Immature natural killer cell (primary cell): Measurements from ENCODE around the gene EPB41L5. TPM values are rescaled to one million over a fixed set of nuclear protein-coding genes. Genes with fewer than 3 reads are reported as not detected.

Experiments
- DNase-seq, 3 donors: peaks; one replicate each; pipeline ENCODE4 v3.0.0; 2022; ENCODE audit warnings: mixed read lengths in 1 of 3
- H3K27ac Mint-ChIP-seq, 6 donors: one replicate each; pipeline ENCODE4 v1.8.0; 2020; ENCODE audit warnings: mixed read lengths in 6 of 6, mild to moderate bottlenecking in 5 of 6, inconsistent platforms in 4 of 6, moderate library complexity in 3 of 6
- H3K27me3 Mint-ChIP-seq, 3 donors: one replicate each; pipeline ENCODE4 v1.8.0; 2020 to 2021; ENCODE audit warnings: low read depth in 3 of 3, mild to moderate bottlenecking in 3 of 3, mixed read lengths in 3 of 3, moderate library complexity in 3 of 3, inconsistent platforms in 1 of 3
- H3K36me3 Mint-ChIP-seq, 3 donors: one replicate each; pipeline ENCODE4 v1.8.0; 2020; ENCODE audit warnings: mixed read lengths in 3 of 3, inconsistent platforms in 2 of 3, mild to moderate bottlenecking in 2 of 3
- H3K4me1 Mint-ChIP-seq, 2 donors: one replicate each; pipeline ENCODE4 v1.8.0; 2020; ENCODE audit warnings: inconsistent platforms in 2 of 2, mild to moderate bottlenecking in 2 of 2, mixed read lengths in 2 of 2, moderate library complexity in 1 of 2
- H3K4me3 Mint-ChIP-seq, 5 donors: one replicate each; pipeline ENCODE4 v1.8.0; 2020; ENCODE audit warnings: mild to moderate bottlenecking in 5 of 5, mixed read lengths in 5 of 5, inconsistent platforms in 3 of 5, moderate library complexity in 3 of 5
- H3K9me3 Mint-ChIP-seq, 6 donors: one replicate each; pipeline ENCODE4 v1.8.0; 2020; ENCODE audit warnings: mild to moderate bottlenecking in 6 of 6, mixed read lengths in 6 of 6, inconsistent platforms in 4 of 6, moderate library complexity in 3 of 6
- polyA plus RNA-seq, 3 donors: library from polyadenylated mRNA; unstranded; fragments of 300-500 nt; fragmentation: Illumina TruSeq; gene quantifications; one replicate each; pipeline ENCODE4 v1.2.3, GENCODE V29; 2021

Gene EPB41L5
- polyA plus RNA-seq, 3 donors from 2014 or later = 1.5 to 5.8 (median 4.1) TPM

DNA sequence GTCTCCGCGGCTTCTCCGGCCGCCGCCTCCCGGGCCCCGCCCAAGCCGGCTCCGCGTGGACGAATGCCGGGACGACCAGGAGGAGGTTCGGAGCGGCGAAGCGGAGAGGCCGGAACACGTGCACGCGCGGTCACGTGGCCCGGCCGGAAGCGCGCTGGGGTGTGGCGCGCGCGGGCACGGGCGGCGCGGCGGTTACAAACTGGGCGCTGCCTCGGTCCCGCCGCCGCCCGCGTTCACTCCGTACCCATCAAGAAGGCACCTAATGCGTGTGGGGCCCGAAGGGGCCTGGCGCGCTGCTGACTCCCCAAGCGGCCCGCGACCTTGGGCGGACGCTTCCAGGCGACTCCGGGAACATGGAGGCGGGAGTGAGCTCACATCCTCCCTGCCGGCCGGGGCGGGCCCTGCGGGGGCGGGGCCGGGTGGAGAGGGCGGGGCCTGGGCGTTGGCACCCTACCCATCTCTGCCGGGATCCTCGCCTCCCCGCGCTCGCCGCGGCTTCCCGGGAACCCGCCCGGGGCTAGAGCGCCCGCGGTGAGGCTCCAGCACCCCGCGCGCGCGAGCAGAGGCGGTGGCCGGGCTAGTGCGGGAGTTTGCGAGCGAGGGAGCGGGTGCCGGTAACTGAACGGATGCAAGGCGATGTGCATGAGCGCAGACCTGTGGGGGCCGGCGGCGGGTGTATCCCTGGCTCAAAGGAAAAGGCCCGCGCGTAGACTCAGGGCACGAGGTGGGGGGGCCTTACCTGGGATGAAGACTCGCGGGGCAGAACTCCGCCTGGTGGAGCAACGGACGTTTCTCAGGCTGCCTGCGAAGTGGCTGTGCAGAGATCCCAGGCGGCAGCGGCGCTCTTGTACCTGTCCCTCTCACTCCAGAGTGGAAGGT, 210.4 kb downstream of the EPB41L5 start, which contains the start of gene TMEM185B:
Gene TMEM185B, minus strand, starts transcription at position 367 of the 879 bp plus-strand sequence. CDS start 424 bp downstream, outside the sequence.
- H3K27ac Mint-ChIP-seq = peak within 1 kb of the TSS; percentile 81 to 92 (median 87)
- H3K4me3 Mint-ChIP-seq = peak within 1 kb of the TSS; percentile 84 to 90 (median 87)
- peak; percentile 87 to 91 (median 88) for DNase-seq
- H3K36me3 Mint-ChIP-seq = peaks cover 5 to 10% (median 7%) of the 10 kb centered on the region in 3 donors
- peaks cover 46 to 56% of the 10 kb centered on the region in 2 donors for H3K4me1 Mint-ChIP-seq
- peaks cover 2 to 7% (median 2%) of the 10 kb centered on the region in 3 donors for H3K27me3 Mint-ChIP-seq
- H3K9me3 Mint-ChIP-seq = no peaks in the 10 kb centered on the region

DNA sequence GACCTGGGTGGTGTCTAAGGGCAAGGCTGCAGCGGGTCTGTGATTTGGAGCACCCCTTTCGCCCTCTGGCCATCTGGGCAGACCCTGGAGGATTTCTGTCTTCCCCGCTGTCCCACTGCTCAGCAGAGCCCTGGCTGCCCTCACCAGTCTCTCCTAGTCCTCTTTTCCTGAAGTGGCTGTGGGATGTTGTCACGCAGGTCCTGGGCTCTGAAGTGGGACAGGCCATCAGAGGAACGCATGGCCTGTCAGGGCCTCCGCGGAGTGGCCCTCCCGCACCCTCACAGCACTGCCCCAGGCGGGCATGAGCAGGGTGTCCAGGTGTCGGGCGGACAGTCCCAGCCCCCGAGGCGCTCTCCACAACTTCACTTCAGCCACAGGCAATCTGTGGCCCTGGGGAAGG, 211.4 kb downstream of the EPB41L5 start:
- peaks cover 47 to 57% of the 10 kb centered on the region in 2 donors for H3K4me1 Mint-ChIP-seq
- no peak for DNase-seq

DNA sequence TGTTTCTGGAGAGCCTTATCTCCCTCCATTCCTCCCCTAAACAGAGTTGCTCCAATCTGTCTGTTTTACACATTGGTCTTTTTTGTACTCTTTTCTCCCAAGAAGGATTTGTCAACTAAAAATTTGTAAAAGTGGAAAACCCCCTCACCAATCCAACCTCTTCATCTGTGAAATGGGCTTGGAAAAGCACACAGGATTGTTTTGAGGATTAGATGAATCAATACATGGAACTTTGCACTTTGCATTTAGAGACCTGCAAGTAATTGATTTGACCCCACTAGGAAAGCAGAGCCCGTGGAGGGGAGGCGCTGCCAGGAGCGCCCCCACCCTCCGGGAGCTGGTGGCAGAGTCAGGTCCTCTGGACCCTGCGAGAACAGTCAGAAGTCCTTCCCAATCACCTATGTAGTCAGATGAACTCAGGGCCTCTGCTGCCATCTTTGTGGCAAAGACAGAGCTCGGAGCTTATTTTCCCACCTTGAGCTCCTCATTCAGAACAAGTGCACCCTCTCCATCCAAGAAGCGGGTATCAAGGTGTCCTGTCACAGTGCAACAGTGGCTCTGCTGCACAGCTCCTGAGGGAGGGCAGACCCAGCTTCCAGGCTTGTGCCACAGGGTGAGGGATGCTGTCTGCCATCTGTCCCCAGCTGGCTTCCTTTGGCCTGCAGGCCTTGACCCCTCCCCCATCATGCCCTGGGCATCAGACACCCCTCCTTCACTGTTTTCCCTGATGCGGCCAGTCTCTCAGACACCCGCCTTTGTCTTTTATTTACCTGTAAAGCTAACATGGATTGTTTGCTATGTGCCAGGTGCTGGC, 212.1 kb downstream of the EPB41L5 start:
- Mint-ChIP-seq H3K9me3 (no peaks in the 10 kb centered on the region), H3K36me3 (peaks cover 9 to 10% (median 10%) of the 10 kb centered on the region in 3 donors), H3K4me1 (peaks cover 49 to 59% of the 10 kb centered on the region in 2 donors), H3K4me3 (peak overlapping the region; percentile 83 to 90 (median 86)), H3K27ac (peak overlapping the region in 3 of 6 donors; percentile 35 to 75 (median 44)), H3K27me3 (peaks cover 2 to 4% (median 2%) of the 10 kb centered on the region in 3 donors)
- no peak for DNase-seq

More for the DNA sequence above, 211.4 kb downstream of the EPB41L5 start:
- peaks cover 6 to 10% (median 8%) of the 10 kb centered on the region in 3 donors for H3K36me3 Mint-ChIP-seq
- peaks cover 2 to 7% (median 2%) of the 10 kb centered on the region in 3 donors for H3K27me3 Mint-ChIP-seq
- H3K4me3 Mint-ChIP-seq = peak overlapping the region; percentile 83 to 90 (median 86)
- H3K27ac Mint-ChIP-seq = peak overlapping the region in 5 of 6 donors; percentile 44 to 92 (median 75)
- no peaks in the 10 kb centered on the region for H3K9me3 Mint-ChIP-seq

DNA sequence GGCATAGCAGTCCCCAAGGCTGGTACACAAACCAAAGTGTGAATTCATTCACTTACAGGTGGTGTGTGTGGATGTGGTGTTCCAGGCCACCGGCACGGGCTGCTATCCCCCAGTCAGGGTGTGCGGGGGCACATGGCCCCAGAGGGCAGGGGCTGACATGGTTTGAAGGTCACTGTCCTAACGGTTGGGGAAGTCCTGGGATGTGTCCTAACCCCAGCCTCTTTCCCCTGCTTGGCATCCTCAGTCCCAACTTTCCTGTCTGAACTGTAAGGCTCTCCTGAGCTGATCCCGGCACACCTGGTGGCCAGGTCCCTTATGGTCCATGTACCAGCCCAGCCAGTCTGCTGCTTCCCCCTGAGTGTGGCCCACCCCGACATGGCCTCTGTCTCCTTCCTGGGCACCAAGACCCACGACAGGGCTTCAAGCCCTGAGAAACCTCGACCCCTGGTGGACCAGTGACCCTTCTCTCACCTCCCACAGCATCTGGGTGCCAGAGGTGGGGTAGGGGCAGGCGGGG, 212.7 kb downstream of the EPB41L5 start:
- peaks cover 2 to 4% (median 2%) of the 10 kb centered on the region in 3 donors for H3K27me3 Mint-ChIP-seq
- peak overlapping the region in 2 of 6 donors; percentile 58 to 60 for H3K27ac Mint-ChIP-seq
- H3K9me3 Mint-ChIP-seq = no peaks in the 10 kb centered on the region
- no peak overlapping the region for H3K4me3 Mint-ChIP-seq
- H3K4me1 Mint-ChIP-seq = peaks cover 47 to 59% of the 10 kb centered on the region in 2 donors
- H3K36me3 Mint-ChIP-seq = peaks cover 9 to 10% (median 10%) of the 10 kb centered on the region in 3 donors
- no peak for DNase-seq

DNA sequence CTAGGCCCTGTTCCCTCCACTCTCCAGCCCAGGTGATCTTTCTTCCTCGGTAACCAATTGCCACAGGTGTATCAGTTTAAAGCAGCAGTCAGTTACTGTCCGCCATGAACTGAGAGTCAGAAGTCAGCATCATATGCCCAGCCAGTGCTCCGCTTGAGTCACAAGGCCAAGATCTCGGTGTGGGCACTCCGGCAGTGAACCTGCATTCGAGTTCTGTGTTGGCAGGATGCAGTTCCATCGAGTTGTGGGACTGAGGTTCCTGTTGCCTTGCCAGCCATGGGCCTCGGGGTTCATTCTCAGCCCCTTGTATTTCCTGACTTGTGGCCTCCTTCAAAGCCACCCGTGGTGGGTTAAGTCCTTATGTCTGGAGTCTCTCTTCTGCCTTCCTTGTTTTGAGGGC, 213.4 kb downstream of the EPB41L5 start:
- H3K9me3 Mint-ChIP-seq = no peaks in the 10 kb centered on the region
- H3K27me3 Mint-ChIP-seq = peaks cover 2 to 6% (median 2%) of the 10 kb centered on the region in 3 donors
- DNase-seq = no peak
- H3K4me3 Mint-ChIP-seq = peak overlapping the region in 3 of 5 donors; percentile 24 to 41 (median 38)
- H3K27ac Mint-ChIP-seq = peak overlapping the region in 1 of 6 donors; percentile 62
- peaks cover 47 to 59% of the 10 kb centered on the region in 2 donors for H3K4me1 Mint-ChIP-seq
- peaks cover 4% of the 10 kb centered on the region in 3 donors for H3K36me3 Mint-ChIP-seq

DNA sequence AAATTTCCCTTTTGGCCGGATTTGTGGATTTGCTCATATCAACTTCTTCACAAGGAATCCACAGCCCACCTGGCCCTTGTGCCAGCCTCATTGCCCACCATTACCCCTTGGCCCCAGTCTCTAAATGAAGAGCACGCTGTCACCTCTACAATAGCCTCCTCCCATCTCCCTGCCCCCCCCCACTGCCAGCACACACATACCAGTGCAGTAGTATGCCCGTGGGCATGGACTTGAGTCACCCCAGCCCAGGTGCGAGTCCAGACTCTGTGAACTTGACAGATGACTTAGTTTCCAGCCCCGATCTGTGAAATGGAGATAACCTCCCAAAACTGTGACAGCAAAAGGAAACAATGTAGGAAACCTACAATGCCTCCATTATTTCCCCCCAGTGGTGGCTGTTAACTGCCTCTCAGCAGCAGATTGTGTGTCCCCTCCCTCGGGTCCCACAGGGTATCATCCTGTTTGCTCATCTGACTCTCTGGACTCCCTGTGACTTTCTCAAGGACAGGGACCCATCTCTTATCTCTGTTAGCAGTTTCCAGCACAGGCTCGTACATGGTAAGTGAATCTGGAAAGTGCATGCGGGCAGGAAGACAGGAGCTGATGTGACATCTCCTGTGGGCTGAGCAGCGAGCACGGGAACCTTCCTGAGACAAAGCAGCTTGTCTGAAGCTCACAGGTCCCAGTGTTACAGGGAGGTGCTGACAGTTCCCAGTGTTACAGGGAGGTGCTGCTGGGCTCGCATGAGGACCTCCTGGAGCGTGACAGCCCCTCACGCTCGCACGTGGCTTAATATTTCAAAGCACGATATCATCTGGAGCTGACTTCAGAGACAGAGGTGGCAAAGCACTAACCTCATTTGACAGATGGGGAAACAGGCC, 214.5 kb downstream of the EPB41L5 start:
- H3K36me3 Mint-ChIP-seq = peaks cover 0 to 4% (median 3%) of the 10 kb centered on the region in 3 donors
- no peaks in the 10 kb centered on the region for H3K9me3 Mint-ChIP-seq
- no peak for DNase-seq
- H3K4me3 Mint-ChIP-seq = no peak overlapping the region
- H3K4me1 Mint-ChIP-seq = peaks cover 47 to 59% of the 10 kb centered on the region in 2 donors
- peaks cover under 1 to 3% (median 2%) of the 10 kb centered on the region in 3 donors for H3K27me3 Mint-ChIP-seq
- H3K27ac Mint-ChIP-seq = peak overlapping the region in 1 of 6 donors; percentile 70

DNA sequence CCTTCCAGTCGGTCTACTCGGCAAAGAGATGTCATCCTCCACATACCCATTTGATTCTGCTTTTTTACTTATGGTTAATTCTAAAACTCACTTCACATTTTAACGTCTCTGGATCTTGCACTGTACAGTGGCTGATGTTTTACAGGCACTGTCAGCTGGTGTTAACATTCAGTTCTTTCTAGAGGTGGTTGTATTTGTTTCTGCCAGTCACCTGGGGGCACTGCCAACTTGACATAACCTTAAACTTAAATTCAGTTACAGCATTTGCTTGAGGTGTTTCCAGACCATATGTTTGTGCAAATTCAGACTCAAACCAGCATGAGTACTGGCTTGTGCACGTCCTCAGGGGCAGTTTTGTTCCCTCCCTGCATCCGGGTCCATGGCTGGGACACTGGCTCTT, 215.6 kb downstream of the EPB41L5 start:
- no peak overlapping the region for H3K4me3 Mint-ChIP-seq

More for the DNA sequence above, 215.6 kb downstream of the EPB41L5 start:
- Mint-ChIP-seq H3K27ac (peak overlapping the region in 2 of 6 donors; percentile 39 to 78), H3K4me1 (peaks cover 54 to 66% of the 10 kb centered on the region in 2 donors), H3K27me3 (peaks cover 0 to 2% (median 0%) of the 10 kb centered on the region in 3 donors), H3K9me3 (no peaks in the 10 kb centered on the region), H3K36me3 (peaks cover 0 to 4% (median 3%) of the 10 kb centered on the region in 3 donors)
- no peak for DNase-seq

Other genes starting within 250 kb of the EPB41L5 start
- 10 to 100 TPM; 12.6 to 30.4 (median 20.5) TPM for gene TMEM185B, start 210.3 kb downstream of the EPB41L5 start, polyA plus RNA-seq
- gene RALB, start 239.8 kb downstream of the EPB41L5 start, polyA plus RNA-seq = 10 to 100 TPM; 47.7 to 55.1 (median 54.2) TPM